SU-DHL-6 (cell line): ENCODE results near the gene AKAP6.

Source experiments
- H2AFZ ChIP-seq: fragments of 200-600 bp; sonication (generic); 2 replicates; pipeline ENCODE4 v1.6.1; 2014; ENCODE audit warnings: low read depth, mild to moderate bottlenecking, moderate library complexity, mixed read lengths, antibody characterized with exemption, low read length; ENCODE audit not compliant: severe bottlenecking
- H3F3A ChIP-seq: fragments of 200-600 bp; shearing (Covaris generic); 2 replicates; pipeline ENCODE4 v1.6.0; 2016; ENCODE audit warnings: antibody characterized with exemption, mild to moderate bottlenecking; ENCODE audit not compliant: insufficient read depth
- H3K27ac ChIP-seq: fragments of 200-600 bp; sonication (generic); 2 replicates; pipeline ENCODE4 v1.5.1; 2016; ENCODE audit warnings: low read depth, mild to moderate bottlenecking, low read length, moderate library complexity, mixed read lengths
- H3K27me3 ChIP-seq: fragments of 200-600 bp; sonication (generic), shearing (Covaris generic); 2 replicates; pipeline ENCODE4 v1.6.0; 2014; ENCODE audit warnings: mild to moderate bottlenecking, low read length
- H3K36me3 ChIP-seq: fragments of 200-600 bp; sonication (generic); 2 replicates; pipeline ENCODE4 v1.6.1; 2014; ENCODE audit warnings: mild to moderate bottlenecking, low read length, mixed read lengths
- H3K4me2 ChIP-seq: fragments of 300-600, 200-600 bp; shearing (Covaris generic), sonication (generic); 2 replicates; pipeline ENCODE4 v1.6.0; 2014; ENCODE audit warnings: low read length, low read depth, mild to moderate bottlenecking; ENCODE audit not compliant: poor library complexity, severe bottlenecking
- H3K4me3 ChIP-seq: fragments of 200-600 bp; sonication (generic); 2 replicates; pipeline ENCODE4 v1.5.1; 2014; ENCODE audit warnings: antibody characterized with exemption, low read length, mild to moderate bottlenecking, mixed read lengths; ENCODE audit not compliant: insufficient read depth, poor library complexity, severe bottlenecking
- H3K79me2 ChIP-seq: fragments of 200-600 bp; sonication (generic); 2 replicates; pipeline ENCODE4 v1.6.1; 2014; ENCODE audit warnings: mild to moderate bottlenecking, low read length, moderate library complexity; ENCODE audit not compliant: insufficient read depth
- H3K9ac ChIP-seq: fragments of 200-600 bp; sonication (generic); 2 replicates; pipeline ENCODE4 v1.7.0; 2014; ENCODE audit warnings: mild to moderate bottlenecking, low read length
- H3K9me2 ChIP-seq: fragments of 200-600 bp; sonication (generic); replicated peaks from 2 replicates; pipeline ENCODE4 v1.6.1; 2014; ENCODE audit warnings: low read length; ENCODE audit not compliant: insufficient read depth
- H3K9me3 ChIP-seq: fragments of 200-600 bp; sonication (generic); 2 replicates; pipeline ENCODE4 v1.6.1; 2014; ENCODE audit warnings: low read length, mixed read lengths; ENCODE audit not compliant: insufficient read depth
- H4K20me1 ChIP-seq: fragments of 200-600 bp; sonication (generic); 2 replicates; pipeline ENCODE4 v1.6.1; 2014; ENCODE audit warnings: low read depth, mild to moderate bottlenecking, antibody characterized with exemption, low read length, moderate library complexity, mixed read lengths
- EZH2phosphoT487 ChIP-seq: fragments of 200-600 bp; sonication (generic), shearing (Covaris generic); conservative IDR thresholded peaks from 2 replicates; pipeline ENCODE4 v1.6.1; 2018; ENCODE audit warnings: mild to moderate bottlenecking, antibody characterized with exemption, low read length, moderate library complexity, mixed read lengths
- TF ChIP-seq, protein P1 (sequence below): fragments of 200-600 bp; sonication (generic); IDR thresholded peaks from one replicate; pipeline ENCODE4 v1.5.1; 2017; ENCODE audit warnings: antibody characterized with exemption, mild to moderate bottlenecking, low read length, moderate library complexity; ENCODE audit not compliant: insufficient read depth, poor library complexity, severe bottlenecking

Gene AKAP6, protein sequence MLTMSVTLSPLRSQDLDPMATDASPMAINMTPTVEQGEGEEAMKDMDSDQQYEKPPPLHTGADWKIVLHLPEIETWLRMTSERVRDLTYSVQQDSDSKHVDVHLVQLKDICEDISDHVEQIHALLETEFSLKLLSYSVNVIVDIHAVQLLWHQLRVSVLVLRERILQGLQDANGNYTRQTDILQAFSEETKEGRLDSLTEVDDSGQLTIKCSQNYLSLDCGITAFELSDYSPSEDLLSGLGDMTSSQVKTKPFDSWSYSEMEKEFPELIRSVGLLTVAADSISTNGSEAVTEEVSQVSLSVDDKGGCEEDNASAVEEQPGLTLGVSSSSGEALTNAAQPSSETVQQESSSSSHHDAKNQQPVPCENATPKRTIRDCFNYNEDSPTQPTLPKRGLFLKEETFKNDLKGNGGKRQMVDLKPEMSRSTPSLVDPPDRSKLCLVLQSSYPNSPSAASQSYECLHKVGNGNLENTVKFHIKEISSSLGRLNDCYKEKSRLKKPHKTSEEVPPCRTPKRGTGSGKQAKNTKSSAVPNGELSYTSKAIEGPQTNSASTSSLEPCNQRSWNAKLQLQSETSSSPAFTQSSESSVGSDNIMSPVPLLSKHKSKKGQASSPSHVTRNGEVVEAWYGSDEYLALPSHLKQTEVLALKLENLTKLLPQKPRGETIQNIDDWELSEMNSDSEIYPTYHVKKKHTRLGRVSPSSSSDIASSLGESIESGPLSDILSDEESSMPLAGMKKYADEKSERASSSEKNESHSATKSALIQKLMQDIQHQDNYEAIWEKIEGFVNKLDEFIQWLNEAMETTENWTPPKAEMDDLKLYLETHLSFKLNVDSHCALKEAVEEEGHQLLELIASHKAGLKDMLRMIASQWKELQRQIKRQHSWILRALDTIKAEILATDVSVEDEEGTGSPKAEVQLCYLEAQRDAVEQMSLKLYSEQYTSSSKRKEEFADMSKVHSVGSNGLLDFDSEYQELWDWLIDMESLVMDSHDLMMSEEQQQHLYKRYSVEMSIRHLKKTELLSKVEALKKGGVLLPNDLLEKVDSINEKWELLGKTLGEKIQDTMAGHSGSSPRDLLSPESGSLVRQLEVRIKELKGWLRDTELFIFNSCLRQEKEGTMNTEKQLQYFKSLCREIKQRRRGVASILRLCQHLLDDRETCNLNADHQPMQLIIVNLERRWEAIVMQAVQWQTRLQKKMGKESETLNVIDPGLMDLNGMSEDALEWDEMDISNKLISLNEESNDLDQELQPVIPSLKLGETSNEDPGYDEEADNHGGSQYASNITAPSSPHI (N-terminal part only)

DNA sequence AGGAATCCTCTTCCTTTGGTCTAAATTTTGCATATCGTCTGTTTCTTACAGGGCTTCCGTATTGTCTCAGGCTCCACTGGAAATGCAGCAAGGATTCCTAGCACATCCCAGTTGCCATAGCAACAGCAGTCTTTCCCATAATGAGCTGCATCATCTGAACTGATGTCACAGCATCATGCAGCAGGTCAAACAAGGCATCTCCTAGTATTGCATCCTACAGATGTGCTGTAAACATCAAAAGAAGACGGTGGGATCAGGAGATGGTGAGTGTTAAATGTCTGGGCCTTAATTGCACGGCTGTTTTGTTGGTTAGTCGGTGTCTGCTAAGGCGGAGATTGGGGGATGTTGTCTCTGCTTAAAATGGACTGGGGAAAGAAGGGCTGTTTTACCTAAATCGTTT, at the start of gene AKAP6:
Gene AKAP6 (plus strand): TSS at position 153 of the 400 bp plus-strand sequence. CDS start 104,196 bp downstream, outside the sequence.
- Histone ChIP-seq H3K79me2 (no peaks in the 10 kb centered on the region), H3K4me3 (no peak within 1 kb of the TSS), H2AFZ (no peak within 1 kb of the TSS), H3K27ac (no peak within 1 kb of the TSS), H3K9me3 (no peaks in the 10 kb centered on the region), H3K9me2 (no peaks in the 10 kb centered on the region), H3K4me2 (no peak within 1 kb of the TSS), H3K9ac (no peak within 1 kb of the TSS), H3F3A (no peaks in the 10 kb centered on the region), H3K27me3 (no peaks in the 10 kb centered on the region), H4K20me1 (no peaks in the 10 kb centered on the region), H3K36me3 (no peaks in the 10 kb centered on the region)
- TF ChIP-seq, protein P1, sequence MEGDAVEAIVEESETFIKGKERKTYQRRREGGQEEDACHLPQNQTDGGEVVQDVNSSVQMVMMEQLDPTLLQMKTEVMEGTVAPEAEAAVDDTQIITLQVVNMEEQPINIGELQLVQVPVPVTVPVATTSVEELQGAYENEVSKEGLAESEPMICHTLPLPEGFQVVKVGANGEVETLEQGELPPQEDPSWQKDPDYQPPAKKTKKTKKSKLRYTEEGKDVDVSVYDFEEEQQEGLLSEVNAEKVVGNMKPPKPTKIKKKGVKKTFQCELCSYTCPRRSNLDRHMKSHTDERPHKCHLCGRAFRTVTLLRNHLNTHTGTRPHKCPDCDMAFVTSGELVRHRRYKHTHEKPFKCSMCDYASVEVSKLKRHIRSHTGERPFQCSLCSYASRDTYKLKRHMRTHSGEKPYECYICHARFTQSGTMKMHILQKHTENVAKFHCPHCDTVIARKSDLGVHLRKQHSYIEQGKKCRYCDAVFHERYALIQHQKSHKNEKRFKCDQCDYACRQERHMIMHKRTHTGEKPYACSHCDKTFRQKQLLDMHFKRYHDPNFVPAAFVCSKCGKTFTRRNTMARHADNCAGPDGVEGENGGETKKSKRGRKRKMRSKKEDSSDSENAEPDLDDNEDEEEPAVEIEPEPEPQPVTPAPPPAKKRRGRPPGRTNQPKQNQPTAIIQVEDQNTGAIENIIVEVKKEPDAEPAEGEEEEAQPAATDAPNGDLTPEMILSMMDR, result no peak
- no peak for TF ChIP-seq EZH2phosphoT487

DNA sequence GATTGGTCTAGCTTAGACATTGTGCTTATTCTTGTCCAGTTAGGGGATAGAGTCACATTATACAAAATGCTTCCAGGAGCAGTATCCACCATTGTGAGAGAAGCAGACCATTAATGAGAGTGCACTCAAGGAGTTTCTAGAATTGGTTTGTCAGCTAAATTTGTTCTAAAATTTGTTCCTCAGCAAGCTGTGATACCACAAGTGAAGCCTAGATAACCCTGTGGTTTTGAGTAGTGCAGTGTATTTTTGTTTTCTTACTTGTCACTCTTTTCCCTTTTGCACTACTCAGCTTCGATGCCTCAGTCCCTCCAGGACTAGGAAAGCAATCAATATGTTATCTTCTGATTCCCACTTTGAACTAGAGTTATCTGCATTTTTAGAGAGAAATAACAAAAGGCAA, 42.5 kb upstream of the AKAP6 start:
- no peaks in the 10 kb centered on the region for H3K79me2 ChIP-seq
- TF ChIP-seq, protein P1, result no peak
- TF ChIP-seq EZH2phosphoT487, result no peak

DNA sequence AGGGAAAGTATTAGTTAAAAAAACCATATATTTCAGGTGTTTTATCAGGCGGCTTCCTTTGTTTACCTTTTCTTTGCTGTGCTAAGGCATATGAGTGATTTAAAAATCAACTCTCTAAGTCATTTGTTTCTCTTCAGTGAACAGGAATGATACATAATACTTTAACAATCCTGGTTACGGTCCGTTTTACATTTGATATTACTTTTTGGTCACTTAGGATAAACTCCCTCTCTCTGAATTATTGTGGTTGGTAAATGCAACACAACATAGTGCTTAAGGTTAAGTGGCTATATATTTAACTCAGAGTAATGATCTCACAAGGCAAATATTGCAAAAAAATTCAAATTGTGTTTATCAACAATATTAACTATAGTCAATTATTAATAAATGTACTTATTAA, 32.7 kb upstream of the AKAP6 start:
- TF ChIP-seq EZH2phosphoT487, result no peak
- TF ChIP-seq, protein P1, result no peak
- H3K36me3 ChIP-seq, result no peaks in the 10 kb centered on the region
- no peaks in the 10 kb centered on the region for H3K9me2 ChIP-seq
- H3K4me2 ChIP-seq, result no peak overlapping the region
- H3K9ac ChIP-seq, result no peak overlapping the region
- no peak overlapping the region for H2AFZ ChIP-seq
- no peaks in the 10 kb centered on the region for H3K79me2 ChIP-seq
- no peaks in the 10 kb centered on the region for H3F3A ChIP-seq
- H3K27ac ChIP-seq, result no peak overlapping the region
- no peaks in the 10 kb centered on the region for H3K27me3 ChIP-seq
- H4K20me1 ChIP-seq, result no peaks in the 10 kb centered on the region
- no peaks in the 10 kb centered on the region for H3K9me3 ChIP-seq
- no peak overlapping the region for H3K4me3 ChIP-seq

More for the DNA sequence above, 42.5 kb upstream of the AKAP6 start:
- Histone ChIP-seq H3K4me3 (no peak overlapping the region), H3K9me3 (no peaks in the 10 kb centered on the region), H3K9ac (no peak overlapping the region), H4K20me1 (no peaks in the 10 kb centered on the region), H3K9me2 (no peaks in the 10 kb centered on the region), H3F3A (no peaks in the 10 kb centered on the region), H3K4me2 (no peak overlapping the region), H2AFZ (no peak overlapping the region), H3K27me3 (no peaks in the 10 kb centered on the region), H3K36me3 (no peaks in the 10 kb centered on the region), H3K27ac (no peak overlapping the region)
